GM10248 (cell line): ENCODE measurements around the gene UQCC5.

Experiments used
- CTCF ChIA-PET: fragments of 300-600 bp; sonication (Branson Sonifier 250); formaldehyde crosslinking; extraction: SDS; loops from one replicate; lab custom pipeline; 2021; ENCODE audit warnings: antibody characterized with exemption; lab: Yijun Ruan, JAX
- POLR2A ChIA-PET: fragments of 350-650 bp; sonication (Branson Sonifier 250); formaldehyde crosslinking; extraction: SDS; loops from one replicate; lab custom pipeline; 2020; ENCODE audit warnings: antibody characterized with exemption; lab: Yijun Ruan, JAX
- DNase-seq: peaks from one replicate; pipeline ENCODE4 v3.0.0; 2012; ENCODE audit errors: extremely low spot score
- CTCF ChIP-seq: IDR thresholded peaks from 2 replicates; pipeline ENCODE4 v1.5.1; 2012; ENCODE audit warnings: mild to moderate bottlenecking, low read depth; ENCODE audit errors: extremely low read depth, missing control alignments, control extremely low read depth

Gene UQCC5

DNA sequence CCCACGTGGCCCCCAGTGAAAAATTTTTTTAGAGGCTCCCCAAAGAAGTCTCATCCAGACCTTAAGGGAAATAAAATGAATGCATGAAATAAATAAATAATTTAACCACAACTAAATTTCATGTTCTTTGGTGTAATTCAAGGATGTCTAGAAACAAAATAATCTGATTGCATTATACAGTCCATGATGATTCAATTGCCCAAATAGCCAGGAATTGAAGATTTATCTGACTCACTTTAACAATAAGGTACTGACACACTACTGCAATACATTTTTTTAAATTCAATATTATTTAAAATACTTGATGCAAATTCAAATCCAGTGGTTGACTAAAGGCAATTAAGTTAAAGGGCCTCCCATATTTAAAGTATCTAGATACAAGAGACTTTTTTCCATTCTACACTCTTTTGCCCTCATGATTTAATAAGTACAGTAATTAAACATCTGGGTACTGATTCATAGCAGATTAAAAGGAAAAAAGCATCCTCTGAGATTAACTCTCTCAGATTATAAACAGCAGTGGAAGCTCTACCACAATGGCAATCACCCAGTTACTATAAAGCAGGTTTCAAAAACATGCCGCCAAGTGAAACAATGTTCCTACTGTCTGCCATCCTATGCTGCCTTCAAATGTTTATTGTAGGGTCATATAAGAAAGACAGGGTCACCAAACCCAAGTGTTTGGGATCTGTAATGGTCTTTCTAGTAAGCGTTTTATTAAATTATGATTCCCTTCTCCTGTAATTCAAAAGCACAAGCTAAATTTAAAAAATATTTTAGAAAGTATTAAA lies 9.9 kb downstream of the UQCC5 start:
- TF ChIP-seq CTCF: no peak
- ChIA-PET POLR2A (interaction anchor here (1.4 kb wide), 1 partner anchor 10 kb away, joined by 5 read pairs; the partner anchor contains the start of gene UQCC5), CTCF (interaction anchor here (1.4 to 1.5 kb wide), 2 partner anchors 10 to 14 kb away, joined by 3 read pairs; no protein-coding TSS in a partner anchor)
- no peak for DNase-seq

DNA sequence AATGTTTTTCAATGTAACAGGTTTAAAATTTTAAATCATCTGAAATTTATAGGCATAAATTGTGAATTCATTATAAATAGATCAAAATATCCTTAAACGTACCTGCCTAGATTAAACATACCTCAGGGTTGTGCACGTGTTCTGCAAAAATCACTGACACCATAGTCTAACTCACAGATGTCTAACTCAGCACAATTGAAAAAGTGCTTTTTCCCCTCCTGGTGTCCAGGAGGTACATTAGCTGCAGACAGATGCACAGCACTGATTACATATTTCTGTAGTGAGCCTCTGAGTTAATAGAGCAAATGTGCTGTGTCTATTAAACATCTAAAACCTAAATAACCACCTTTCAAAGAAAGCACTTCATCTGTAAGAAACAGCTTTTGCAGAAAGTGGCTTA lies 10.7 kb downstream of the UQCC5 start:
- DNase-seq: no peak
- POLR2A ChIA-PET: interaction anchor here (1.4 kb wide), 1 partner anchor 11 kb away, joined by 5 read pairs; the partner anchor contains the start of gene UQCC5
- CTCF ChIA-PET: interaction anchor here (0.9 to 1.4 kb wide), 2 partner anchors 12 to 14 kb away, joined by 3 read pairs; no protein-coding TSS in a partner anchor
- no peak for TF ChIP-seq CTCF

- no peak for TF ChIP-seq CTCF
- ChIA-PET CTCF (interaction anchor here (0.6 to 1.4 kb wide), 3 partner anchors 11 to 103 kb away, joined by 3 read pairs; no protein-coding TSS in a partner anchor), POLR2A (no interaction called here)
- DNase-seq: no peak
Observed at GRCh38 chr3:52551118-52551517, 14.7 kb downstream of the UQCC5 start.

GRCh38 chr3:52552089-52552488 lies 15.7 kb downstream of the UQCC5 start:
- DNase-seq: no peak
- ChIA-PET CTCF (interaction anchor here (0.8 to 1.8 kb wide), 5 partner anchors 8 to 104 kb away, joined by 3 to 8 read pairs (median 3); partner anchors contain the start of gene UQCC5), POLR2A (interaction anchor here (0.6 kb wide), 1 partner anchor 658 kb away, joined by 8 read pairs; no protein-coding TSS in a partner anchor)
- no peak for TF ChIP-seq CTCF

GRCh38 chr3:52554026-52554755 lies 17.8 kb downstream of the UQCC5 start:
- no peak for TF ChIP-seq CTCF
- CTCF ChIA-PET: no interaction called here
- no peak for DNase-seq
- POLR2A ChIA-PET: interaction anchor here (1.3 kb wide), 1 partner anchor 18 kb away, joined by 3 read pairs; the partner anchor contains the start of gene UQCC5

- CTCF ChIA-PET: no interaction called here
- no peak for TF ChIP-seq CTCF
- POLR2A ChIA-PET: interaction anchor here (1.3 kb wide), 1 partner anchor 19 kb away, joined by 3 read pairs; the partner anchor contains the start of gene UQCC5
- DNase-seq: no peak
Observed at GRCh38 chr3:52555056-52555455, 18.7 kb downstream of the UQCC5 start.
